Activated CD8-positive, alpha-beta memory T cell treated with anti-CD3 and anti-CD28 coated beads, Interleukin-2, amount 50 U/mL, for 24 hours (primary cell): ENCODE measurements around the gene COMMD3.
"Not testable (repeated sequence)": the region's sequence is repeated elsewhere in the genome, so short reads cannot be mapped to it uniquely, and the experiment has no call there.

ENCODE experiments used
- DNase-seq: peaks from one replicate; pipeline ENCODE4 v3.0.0-alpha.2; 2020; ENCODE audit errors: extremely low read depth

COMMD3 gene

DNA sequence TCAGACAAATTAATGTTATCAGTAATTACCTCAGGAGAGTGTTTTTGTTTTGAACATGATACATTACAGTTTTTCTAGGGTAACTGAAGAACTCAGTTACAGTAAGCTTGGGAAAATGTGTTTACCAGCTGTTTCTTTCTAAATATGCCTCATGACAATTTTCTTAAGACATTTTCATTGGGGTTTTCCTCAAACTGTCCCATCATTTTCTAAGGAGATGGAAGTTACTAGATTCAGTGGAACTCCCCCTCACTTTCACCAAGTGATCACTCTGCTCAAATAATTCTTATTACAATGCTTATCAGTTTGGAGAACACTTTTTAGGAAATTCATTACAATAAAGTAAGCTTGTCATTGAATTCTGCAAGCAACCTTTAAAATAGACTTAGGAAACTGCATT is 22.7 kb downstream of the COMMD3 start:
- no peak for DNase-seq

DNA sequence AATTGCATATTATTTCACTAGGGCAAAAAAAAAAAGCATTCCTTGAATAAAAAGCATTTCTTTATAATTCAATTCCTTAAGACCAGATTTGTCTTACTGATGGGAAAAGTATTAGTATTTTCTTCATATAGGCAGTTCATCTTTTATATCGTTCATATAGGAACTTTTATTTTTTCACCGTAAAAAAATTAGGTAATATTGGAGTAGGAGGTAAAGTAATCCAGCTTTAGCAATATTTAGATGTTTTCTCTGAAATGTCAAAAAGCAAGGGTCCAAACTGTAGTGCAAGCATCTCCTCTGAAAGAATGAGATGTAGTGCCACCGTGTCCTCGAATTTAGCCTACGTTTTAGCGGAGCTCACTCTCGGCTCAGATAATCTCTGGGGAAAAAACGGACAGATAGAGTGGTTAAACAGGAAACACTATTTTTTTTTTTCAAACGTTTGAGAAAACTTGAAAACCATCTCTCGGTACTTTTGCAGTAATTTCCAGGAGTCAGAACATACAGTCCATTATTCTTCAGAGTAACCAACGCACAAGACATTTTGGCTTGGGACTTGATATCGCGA is 23.7 kb downstream of the COMMD3 start:
- DNase-seq: no peak

DNA sequence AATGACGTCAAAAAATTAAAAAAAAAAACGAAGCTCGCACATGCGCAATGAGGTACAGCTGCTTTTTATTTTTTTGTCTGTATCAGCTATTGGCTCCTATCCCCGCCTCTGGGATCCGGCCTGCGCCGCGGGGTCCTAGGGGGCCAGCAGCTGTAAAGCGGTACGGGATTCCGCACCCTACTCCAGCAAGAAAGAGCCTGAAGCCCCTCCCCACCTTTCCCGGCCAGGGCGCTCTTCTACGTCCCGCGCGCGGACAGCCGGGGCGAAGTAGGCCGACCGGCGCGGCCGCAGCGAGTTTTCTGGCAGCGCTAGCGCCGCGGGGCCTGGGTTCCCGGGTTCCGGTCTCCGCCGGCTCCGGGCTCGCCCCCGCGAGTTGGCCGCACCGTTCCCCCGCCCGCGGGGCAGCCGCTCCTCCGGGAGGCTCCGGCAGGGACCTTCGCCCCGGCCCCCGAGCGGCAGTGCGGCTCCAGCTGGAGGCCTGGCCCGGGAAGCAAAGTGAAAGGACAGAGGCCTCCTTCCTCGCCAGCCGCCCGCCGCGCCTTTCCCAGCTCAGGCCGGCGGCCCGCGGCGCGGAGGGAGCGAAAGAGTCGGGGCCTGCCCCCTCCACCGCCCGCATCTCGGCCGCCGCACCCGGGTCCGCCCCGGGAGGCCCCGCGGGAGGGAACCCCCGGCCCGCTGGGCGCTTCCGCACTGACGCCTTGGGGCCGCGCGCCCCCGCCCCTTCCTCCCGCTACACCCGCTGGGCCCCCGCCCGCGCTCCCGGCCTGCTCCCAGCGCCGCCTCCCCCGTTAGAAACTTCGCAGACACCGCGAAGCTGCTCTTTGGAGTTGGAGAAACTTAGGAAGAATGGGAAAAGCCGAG is 24.4 kb downstream of the COMMD3 start:
- no peak for DNase-seq

DNA sequence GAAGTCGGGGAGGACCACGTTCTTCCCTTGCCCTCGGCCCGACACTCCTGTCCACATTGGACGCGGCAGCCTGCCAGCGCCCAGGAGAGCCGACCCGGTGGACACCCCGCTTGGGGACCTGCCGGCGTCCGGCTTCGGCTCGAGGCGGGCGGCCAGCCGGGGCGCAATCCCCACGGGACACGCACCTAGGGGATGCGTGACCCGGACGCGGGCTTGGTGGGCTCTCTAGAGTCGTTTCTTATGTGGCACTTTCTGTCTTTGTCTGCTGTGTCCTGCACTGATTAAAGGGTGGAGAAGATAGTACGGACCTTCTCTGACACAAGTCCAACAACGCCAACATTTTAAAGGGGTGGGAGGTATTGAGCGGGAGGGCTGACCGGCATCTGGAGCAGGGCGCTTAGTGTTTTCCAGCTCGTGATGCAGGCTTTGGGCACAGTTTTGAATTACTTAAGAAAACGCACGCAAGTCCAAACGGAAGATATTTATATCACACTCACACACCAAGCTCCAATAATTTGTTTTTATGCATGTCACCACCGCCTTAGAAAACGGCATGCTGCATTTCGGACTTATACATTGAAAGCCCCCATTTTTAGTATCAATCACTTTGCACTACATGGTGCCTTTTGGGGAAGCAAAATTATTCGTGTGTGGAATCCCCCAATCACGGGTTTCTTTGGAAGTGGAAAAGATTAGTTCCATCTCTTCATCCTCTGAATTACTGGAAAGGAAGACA is 25.2 kb downstream of the COMMD3 start:
- no peak for DNase-seq

DNA sequence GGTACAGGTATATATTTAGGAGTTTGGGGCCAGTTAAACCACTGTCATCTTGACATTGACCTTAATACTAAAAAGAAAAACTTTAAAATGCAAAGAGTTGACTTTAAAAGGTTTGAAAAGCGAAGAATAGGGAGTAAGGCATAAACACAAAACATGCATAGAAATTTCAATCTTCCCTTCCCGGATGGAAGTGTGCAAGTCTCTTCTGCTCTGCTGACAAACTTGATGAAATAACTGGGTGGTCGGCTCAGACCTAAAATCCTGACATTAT is 25.7 kb downstream of the COMMD3 start:
- DNase-seq: no peak

DNA sequence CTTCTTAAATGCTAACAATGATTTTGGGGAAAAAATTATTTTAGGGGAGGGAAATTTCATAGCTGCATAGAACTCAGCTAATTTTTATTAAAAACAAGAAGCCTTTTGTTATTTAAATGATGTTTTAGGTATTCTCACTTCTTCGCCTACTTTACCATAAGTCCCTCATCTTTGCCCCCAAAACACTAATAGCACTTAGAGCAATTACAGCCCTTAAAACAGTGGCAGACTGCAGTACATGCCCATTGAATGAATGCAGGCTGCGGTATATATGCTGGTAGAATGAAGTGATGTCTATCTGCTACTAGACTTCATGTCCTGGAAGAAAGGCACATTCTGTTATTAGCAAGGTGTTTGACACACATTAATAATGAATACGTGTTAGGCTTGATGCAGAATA is 26.2 kb downstream of the COMMD3 start:
- DNase-seq: no peak

DNA sequence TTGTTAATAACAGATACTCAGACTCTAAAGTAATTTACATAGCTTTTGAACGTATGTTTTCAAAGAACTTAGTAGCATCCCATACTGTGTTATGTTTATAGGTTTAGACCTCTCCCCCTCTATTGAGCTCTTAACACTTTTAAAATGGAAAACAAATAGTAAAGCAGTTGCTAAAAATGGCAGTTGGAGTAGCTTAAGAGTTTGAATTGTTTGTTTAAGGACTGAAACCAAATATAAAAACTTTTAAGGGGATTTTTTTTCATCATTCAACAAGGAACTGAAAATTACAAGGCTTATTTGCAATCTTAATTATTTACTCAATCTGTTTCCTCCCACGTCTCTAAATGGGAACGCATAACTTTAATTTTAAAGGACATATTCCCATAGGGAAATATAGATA is 27.5 kb downstream of the COMMD3 start:
- no peak for DNase-seq

DNA sequence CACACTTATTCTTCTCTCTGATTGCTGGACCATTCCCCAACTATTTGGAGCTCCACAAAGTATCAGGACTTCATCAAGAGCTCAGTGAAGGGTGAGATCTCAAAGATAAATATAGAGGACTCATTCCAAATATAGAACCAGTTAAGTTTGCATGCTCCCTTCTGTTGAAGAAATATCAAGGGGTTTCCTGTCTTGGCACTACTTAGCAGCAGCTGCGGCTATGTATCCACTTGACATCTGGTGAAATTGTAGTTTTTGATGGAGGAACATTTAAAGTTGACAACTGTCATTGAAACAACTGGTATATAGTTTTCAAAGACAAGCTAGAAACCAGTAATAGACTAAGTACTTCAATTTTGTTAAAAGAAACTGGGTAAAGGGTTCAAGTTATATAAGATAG is 28.1 kb downstream of the COMMD3 start:
- DNase-seq: no peak

DNA sequence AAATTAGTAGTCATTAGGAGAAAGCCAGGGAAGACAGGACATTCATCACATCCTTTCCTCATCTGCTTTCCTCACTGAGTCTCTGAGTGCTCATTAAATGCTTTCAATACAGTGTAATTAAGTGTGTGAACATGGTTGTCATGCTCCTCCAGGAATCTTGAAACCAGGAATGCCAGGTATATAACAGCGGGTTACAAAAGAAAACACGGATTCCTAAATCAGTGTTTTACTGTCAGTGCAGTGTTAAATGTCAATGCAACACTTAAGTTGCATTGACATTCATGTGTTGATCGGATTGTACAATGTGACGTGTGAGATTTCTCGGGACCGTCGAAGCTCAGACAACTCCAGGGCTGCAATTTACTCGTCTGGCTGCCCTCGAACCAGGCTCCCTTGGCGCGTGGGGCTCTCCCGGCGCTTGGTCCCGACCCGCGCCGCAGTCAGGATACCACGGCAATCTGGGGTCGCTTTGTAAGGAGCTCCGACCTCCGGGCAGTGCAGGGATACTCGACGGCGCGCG is 28.7 kb downstream of the COMMD3 start:
- DNase-seq: no peak

DNA sequence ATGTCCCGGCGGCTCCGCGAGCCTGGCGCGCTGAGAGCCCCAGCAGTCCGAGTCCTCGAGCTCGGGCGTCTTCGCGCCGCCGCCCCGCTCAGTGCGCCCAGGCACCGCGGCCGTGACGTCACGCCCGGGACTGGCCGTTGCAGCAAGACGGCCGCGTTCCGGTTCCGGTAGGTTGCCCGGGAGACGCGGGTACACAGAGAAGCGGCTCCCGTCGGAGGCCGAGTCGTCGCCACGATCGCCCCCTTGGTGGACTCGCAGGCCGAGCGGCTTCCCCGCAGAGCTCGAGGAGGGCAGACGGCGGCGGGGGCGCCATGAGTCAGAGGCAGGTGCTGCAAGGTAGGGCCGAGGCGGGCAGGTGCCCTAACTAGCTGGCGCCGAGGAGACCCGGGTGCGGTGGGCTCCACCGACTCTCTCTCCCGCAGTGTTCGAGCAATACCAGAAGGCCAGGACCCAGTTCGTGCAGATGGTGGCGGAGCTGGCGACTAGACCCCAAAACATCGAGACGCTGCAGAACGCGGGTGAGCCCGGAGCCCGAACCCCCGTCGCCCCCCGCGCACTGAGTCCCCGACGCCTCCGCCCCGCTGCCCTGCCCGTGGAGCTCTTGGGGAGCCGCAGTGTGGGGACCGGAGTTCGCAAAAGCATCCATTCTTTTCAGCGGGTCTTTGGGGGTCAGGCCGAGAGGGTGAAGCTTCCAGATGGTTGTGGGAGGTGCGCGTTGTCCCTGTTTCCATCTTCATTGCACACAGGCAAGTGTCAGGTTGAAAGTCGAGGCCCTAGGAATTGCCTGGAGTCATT is 29.3 kb downstream of the COMMD3 start, which contains the start of gene SPAG6:
TSS of gene SPAG6 (plus strand) at position 196 of the 795 bp plus-strand sequence. CDS start at position 312, 116 bp downstream.
- DNase-seq: no peak

DNA sequence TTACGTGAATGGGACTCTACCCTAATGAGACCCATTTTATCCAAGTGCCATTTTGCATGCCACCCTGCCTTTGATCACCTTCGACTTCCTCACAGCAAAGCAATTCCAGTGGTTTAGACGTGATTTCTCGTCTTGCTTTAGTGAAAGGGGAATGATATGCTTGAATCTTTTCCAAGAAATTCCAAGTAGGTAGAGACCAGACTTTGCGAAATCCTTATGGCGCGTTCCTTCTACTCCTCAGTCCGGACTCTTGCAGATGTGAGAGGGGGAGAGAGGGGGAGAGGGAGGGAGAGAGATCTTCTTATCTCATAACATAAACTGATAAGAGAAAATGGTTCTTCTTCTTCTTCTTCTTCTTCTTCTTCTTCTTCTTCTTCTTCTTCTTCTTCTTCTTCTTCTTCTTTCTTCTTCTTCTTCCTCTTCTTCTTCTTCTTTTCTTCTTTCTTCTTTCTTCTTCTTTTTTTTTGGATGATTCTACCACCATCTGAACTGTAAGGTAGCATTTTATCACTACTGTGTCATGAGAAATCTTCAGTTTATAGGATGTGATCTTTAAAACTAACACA is 30.0 kb downstream of the COMMD3 start:
- DNase-seq: no peak

DNA sequence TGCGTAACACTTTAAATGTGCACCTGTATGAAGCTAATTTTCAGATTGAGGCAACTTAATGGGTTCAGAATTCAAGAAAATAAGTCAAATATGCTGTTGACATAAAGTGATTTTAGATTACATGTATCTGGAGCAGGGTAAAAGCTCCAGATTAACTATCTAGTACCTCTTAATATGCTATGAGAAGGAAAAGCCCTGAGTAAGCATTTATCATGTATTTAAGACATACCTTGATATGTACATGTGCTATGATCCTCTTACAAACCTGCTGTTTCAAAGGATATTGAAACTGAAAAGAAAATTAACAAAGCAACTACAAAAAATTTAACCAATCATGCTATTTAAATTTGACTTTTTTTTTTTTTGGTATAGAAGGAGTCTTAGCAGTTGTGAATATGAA is 33.6 kb downstream of the COMMD3 start:
- DNase-seq: no peak

DNA sequence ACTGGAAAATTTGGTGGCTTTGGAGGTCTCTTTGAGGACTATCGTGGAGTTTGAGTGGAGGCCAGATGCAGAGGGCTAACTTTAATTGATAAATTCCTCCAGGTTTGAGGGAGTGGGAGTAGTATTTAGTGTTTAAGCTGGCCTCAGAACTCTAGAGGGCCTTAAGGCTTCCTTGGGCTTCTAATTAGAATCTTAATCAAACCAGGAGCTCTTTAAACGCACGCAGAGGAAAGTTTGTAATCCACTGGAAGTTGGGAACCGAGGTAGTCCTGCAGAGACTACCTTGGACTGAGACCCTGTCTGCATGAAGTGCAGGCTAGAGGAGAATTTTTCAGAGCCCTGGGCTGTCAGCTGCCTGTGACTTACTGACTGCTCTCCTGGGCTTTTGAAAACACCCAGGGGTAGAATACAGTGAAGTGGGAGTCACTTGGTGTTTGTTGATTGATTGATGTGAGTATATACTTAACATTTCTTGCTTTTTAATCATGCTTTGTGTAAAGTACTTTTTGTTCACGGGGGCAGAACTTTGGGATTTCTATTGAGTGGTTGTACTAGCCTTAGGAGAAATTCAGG is 35.0 kb downstream of the COMMD3 start:
- no peak for DNase-seq

DNA sequence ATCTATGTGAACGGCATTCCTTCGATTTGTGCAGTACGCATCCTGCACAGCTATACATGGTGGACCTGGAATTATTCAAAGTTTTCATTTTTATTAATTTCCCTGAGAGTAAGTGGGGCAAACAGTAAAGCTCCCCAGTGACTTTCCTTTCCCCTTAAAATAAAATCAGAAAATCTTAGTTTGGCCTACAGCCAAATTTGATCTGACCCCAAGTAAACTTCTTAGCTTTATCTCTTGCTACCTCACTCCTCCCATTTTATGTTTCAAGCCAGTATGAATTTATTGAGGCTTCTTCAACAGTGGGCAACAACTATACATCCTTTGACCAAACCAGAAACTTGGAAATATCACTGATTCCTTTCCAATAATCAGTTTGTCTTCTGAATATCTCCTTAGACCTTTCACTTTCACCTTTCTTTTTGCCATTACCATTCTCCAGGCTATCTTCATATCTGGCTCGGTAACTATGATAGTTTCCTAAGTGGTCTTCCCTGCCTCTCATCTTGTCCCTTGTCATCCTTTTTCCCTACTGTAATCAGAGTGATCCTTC is 40.2 kb downstream of the COMMD3 start:
- no peak for DNase-seq

DNA sequence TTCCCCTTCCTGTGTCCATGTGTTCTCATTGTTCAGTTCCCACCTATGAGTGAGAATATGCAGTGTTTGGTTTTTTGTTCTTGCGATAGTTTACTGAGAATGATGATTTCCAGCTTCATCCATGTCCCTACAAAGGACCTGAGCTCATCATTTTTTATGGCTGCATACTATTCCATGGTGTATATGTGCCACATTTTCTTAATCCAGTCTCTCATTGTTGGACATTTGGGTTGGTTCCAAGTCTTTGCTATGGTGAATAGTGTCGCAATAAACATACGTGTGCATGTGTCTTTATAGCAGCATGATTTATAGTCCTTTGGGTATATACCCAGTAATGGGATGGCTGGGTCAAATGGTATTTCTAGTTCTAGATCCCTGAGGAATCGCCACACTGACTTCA is 41.6 kb downstream of the COMMD3 start:
- not testable (repeated sequence) for DNase-seq

DNA sequence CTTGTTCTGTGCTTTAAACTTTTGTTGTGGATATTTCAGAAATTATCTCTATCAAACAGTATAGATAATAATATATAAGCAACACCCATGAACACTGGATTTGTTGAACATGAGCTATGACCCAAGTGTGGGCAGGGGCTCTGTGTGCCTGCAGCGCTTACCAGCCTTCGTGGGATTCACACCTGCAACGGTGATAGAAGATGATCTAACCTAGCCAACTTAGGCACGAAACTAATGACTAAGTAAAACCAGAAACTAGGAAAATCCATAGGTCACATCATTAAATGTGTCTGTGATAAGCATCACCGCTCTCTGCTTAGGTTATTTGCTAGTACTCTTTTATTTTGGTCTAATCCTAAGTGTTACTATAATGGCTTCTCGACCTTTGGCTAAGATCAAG is 47.1 kb downstream of the COMMD3 start:
- no peak for DNase-seq

DNA sequence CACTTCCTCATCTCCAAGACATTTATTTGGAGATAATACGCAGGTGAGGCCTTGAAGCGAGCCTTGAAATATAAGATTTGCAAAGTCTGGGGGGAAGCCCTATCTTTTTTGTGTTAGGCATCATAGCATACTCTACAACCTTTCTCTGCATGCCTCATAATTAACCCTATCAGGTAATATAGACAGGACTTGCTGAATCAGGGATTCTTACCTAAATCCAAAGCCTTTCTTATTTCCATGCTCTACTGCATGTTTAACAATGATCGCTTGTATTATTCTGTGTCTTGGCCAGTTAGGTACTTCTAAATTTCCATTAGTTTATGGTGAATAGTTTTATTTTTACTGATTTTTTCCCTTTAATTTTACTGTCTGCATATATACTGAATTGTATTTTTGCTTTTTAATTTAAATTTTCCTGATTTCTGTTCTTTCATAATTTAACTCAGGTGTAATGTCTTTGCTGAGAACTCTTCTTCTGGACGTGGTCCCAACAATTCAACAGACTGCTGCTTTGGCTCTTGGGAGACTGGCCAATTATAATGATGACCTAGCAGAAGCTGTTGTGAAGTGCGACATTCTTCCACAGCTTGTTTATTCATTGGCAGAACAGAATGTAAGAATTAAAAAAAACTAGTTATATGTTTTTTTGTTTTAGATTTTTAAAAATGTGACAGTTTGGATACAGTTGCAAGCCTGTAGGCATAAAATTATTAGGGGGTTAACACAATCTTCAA is 48.4 kb downstream of the COMMD3 start:
- no peak for DNase-seq

DNA sequence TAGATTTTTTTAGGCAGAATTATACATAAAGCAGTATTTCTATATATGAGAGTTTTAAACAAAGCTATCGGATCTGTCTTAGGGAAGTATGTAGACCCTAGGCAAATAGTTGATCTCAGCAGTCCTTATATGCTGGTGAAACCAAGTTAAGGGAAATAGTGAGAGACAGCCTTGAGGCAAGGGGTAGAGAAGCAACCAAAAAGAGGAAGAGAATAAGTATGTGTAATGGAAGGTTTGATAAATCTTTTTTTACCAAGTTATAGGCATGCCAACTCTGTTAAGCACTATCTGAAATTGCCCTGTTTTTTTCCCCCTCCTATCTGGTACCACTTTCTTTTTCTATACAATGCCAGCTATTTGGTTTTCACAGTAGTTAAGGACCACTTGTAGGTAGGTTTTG is 49.0 kb downstream of the COMMD3 start:
- DNase-seq: no peak

DNA sequence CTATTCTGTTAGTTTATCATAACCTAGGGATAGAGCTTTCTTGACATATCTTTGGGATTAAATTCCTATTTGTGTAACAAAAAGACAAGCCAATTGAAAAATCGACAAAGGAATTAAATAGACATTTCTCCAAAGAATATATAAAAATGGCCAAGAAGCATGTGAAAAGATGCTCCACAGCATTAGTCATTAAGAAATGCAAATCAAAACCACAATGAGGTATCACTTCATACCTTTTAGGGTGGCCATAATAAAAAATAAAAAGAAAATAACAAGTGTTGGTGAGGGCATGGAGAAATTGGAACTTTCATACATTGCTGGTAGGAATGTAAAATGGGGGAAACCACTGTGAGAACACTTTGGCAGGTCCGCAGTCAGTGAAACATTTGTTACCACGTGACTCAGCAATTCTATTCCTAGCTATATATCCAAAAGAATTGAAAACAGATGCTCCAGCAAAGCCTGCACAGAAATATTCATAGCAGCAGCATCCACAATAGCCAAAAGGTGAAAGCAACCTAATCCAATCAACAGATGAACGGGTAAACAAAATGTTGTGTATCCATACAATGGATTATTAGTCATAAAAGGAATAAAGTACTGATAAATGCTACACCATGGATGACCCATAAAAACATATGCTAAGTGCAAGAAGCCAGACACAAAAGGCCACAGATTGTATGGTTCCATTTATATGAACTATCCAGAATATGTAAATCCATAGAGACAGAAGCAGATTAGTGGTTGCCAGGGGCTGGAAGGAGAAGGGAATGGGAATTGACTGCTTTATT is 49.7 kb downstream of the COMMD3 start:
- DNase-seq: no peak

DNA sequence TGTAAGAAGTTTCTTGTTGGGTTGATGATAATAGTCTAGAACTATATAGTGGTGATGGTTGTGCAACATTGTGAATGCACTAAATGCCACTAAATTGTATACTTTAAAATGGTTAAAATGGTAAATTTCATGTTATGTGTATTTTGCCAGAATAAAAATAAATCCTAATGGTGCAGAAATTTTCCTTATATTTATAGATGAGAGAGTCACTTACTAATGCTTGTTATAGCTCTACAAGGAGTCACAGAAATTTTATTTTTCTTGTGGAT is 50.2 kb downstream of the COMMD3 start:
- DNase-seq: no peak
